H9 (cell line): Measurements from ENCODE around the gene EPB41L4A. TPM values are rescaled to one million over a fixed set of nuclear protein-coding genes. Genes with fewer than 3 reads are reported as not detected.

Source experiments
- DNase-seq: peaks from one replicate; pipeline ENCODE4 v3.0.0-alpha.2; 2017
- H2AFZ ChIP-seq: one replicate; pipeline ENCODE4 v1.6.1; 2013; ENCODE audit warnings: mild to moderate bottlenecking, low read length, control low read depth, moderate library complexity
- H2AK5ac ChIP-seq: 2 replicates; pipeline ENCODE4 v1.6.1; 2013; ENCODE audit warnings: low read length, control low read depth, mixed read lengths; ENCODE audit not compliant: insufficient read length
- H2BK120ac ChIP-seq: one replicate; pipeline ENCODE4 v1.6.1; 2013; ENCODE audit warnings: low read depth, mild to moderate bottlenecking, low read length, control low read depth, inconsistent platforms; ENCODE audit not compliant: poor library complexity, severe bottlenecking
- H2BK12ac ChIP-seq: 2 replicates; pipeline ENCODE4 v1.6.1; 2013; ENCODE audit warnings: low read length, control low read depth, mixed read lengths, low read depth; ENCODE audit not compliant: insufficient read length
- H2BK15ac ChIP-seq: 2 replicates; pipeline ENCODE4 v1.6.1; 2013; ENCODE audit warnings: low read depth, low read length, control low read depth
- H2BK20ac ChIP-seq: one replicate; pipeline ENCODE4 v1.6.1; 2013; ENCODE audit warnings: low read depth, mild to moderate bottlenecking, low read length, control low read depth, inconsistent platforms; ENCODE audit not compliant: poor library complexity, severe bottlenecking
- H2BK5ac ChIP-seq: 2 replicates; pipeline ENCODE4 v1.6.1; 2013; ENCODE audit warnings: low read length, control low read depth, mixed read lengths; ENCODE audit not compliant: insufficient read length
- H3K14ac ChIP-seq: 2 replicates; pipeline ENCODE4 v1.6.1; 2013; ENCODE audit warnings: low read length, control low read depth; ENCODE audit not compliant: insufficient read depth
- H3K18ac ChIP-seq: 2 replicates; pipeline ENCODE4 v1.6.1; 2013; ENCODE audit warnings: low read depth, mild to moderate bottlenecking, mixed read lengths, low read length, control low read depth; ENCODE audit not compliant: insufficient read length
- H3K23ac ChIP-seq: 2 replicates; pipeline ENCODE4 v1.6.1; 2013; ENCODE audit warnings: low read length, control low read depth, mixed read lengths, low read depth; ENCODE audit not compliant: insufficient read length
- H3K23me2 ChIP-seq: 2 replicates; pipeline ENCODE4 v1.6.1; 2013; ENCODE audit warnings: low read depth, mild to moderate bottlenecking, mixed read lengths, low read length, control low read depth; ENCODE audit not compliant: insufficient read length, poor library complexity, severe bottlenecking
- H3K27ac ChIP-seq: 2 replicates; pipeline ENCODE4 v1.5.1; 2013; ENCODE audit warnings: low read length, control low read depth, mixed read lengths, low read depth; ENCODE audit not compliant: insufficient read length
- H3K27me3 ChIP-seq: 2 replicates; pipeline ENCODE4 v1.6.1; 2013; ENCODE audit warnings: low read length, control low read depth, inconsistent platforms; ENCODE audit not compliant: insufficient read depth
- H3K4ac ChIP-seq: 2 replicates; pipeline ENCODE4 v1.6.1; 2013; ENCODE audit warnings: low read depth, mild to moderate bottlenecking, control low read depth, inconsistent platforms, low read length, moderate library complexity
- H3K4me1 ChIP-seq: 2 replicates; pipeline ENCODE4 v1.6.1; 2013; ENCODE audit warnings: low read length, control low read depth, inconsistent platforms; ENCODE audit not compliant: insufficient read depth
- H3K4me2 ChIP-seq: 2 replicates; pipeline ENCODE4 v1.6.1; 2013; ENCODE audit warnings: low read length, control low read depth, mixed read lengths; ENCODE audit not compliant: insufficient read length, insufficient read depth
- H3K56ac ChIP-seq: 2 replicates; pipeline ENCODE4 v1.6.1; 2013; ENCODE audit warnings: low read depth, mild to moderate bottlenecking, mixed read lengths, low read length, control low read depth; ENCODE audit not compliant: insufficient read length
- H3K79me1 ChIP-seq: 2 replicates; pipeline ENCODE4 v1.6.1; 2013; ENCODE audit warnings: low read depth, mild to moderate bottlenecking, moderate library complexity, low read length, control low read depth, inconsistent platforms; ENCODE audit not compliant: insufficient read depth, poor library complexity, severe bottlenecking
- H3K79me2 ChIP-seq: 2 replicates; pipeline ENCODE4 v1.6.1; 2013; ENCODE audit warnings: low read length, control low read depth, inconsistent platforms; ENCODE audit not compliant: insufficient read depth
- H3K9ac ChIP-seq: 2 replicates; pipeline ENCODE4 v1.6.1; 2013; ENCODE audit warnings: low read length, control low read depth, mixed read lengths; ENCODE audit not compliant: insufficient read length; ENCODE audit errors: extremely low read depth
- H3K9me3 ChIP-seq: one replicate; pipeline ENCODE4 v1.6.1; 2013; ENCODE audit warnings: low read depth, low read length, inconsistent platforms; ENCODE audit not compliant: control insufficient read depth
- H3T11ph ChIP-seq: one replicate; pipeline ENCODE4 v1.6.1; 2013; ENCODE audit warnings: mild to moderate bottlenecking, low read length, control low read depth, inconsistent platforms
- H4K20me1 ChIP-seq: one replicate; pipeline ENCODE4 v1.6.1; 2013; ENCODE audit not compliant: control insufficient read depth, insufficient read length, insufficient read depth
- H4K5ac ChIP-seq: 2 replicates; pipeline ENCODE4 v1.6.1; 2013; ENCODE audit warnings: low read depth, mild to moderate bottlenecking, mixed read lengths, low read length, control low read depth; ENCODE audit not compliant: insufficient read length
- H4K8ac ChIP-seq: replicated peaks from 2 replicates; pipeline ENCODE4 v1.6.1; 2013; ENCODE audit warnings: low read length, control low read depth, mixed read lengths, low read depth; ENCODE audit not compliant: insufficient read length
- H4K91ac ChIP-seq: 2 replicates; pipeline ENCODE4 v1.6.1; 2013; ENCODE audit warnings: low read depth, mild to moderate bottlenecking, moderate library complexity, mixed read lengths, low read length, control low read depth; ENCODE audit not compliant: insufficient read length
- H3K27ac Mint-ChIP-seq, 3 experiments: 2 replicates in 2 of 3; 3 replicates in 1 of 3; pipeline ENCODE4 v1.8.0; 2020 to 2021; ENCODE audit warnings: mixed read lengths in 3 of 3, mild to moderate bottlenecking in 1 of 3, moderate library complexity in 1 of 3
- H3K27me3 Mint-ChIP-seq: 2 replicates; pipeline ENCODE4 v1.8.0; 2021; ENCODE audit warnings: low read depth, mild to moderate bottlenecking, moderate library complexity, mixed read lengths
- H3K36me3 Mint-ChIP-seq, 3 experiments: 2 replicates in 2 of 3; 3 replicates in 1 of 3; pipeline ENCODE4 v1.8.0; 2020 to 2021; ENCODE audit warnings: low read depth in 3 of 3, mixed read lengths in 3 of 3; ENCODE audit not compliant: insufficient read depth in 1 of 3
- H3K4me1 Mint-ChIP-seq, 2 experiments: 2 replicates each; pipeline ENCODE4 v1.8.0; 2020; ENCODE audit warnings: mixed read lengths in 2 of 2
- H3K4me3 Mint-ChIP-seq, 2 experiments: 2 replicates in 1 of 2; 3 replicates in 1 of 2; pipeline ENCODE4 v1.8.0; 2020 to 2021; ENCODE audit warnings: mild to moderate bottlenecking in 2 of 2, mixed read lengths in 2 of 2, moderate library complexity in 1 of 2
- H3K9me3 Mint-ChIP-seq, 2 experiments: 2 replicates in 1 of 2; 3 replicates in 1 of 2; pipeline ENCODE4 v1.8.0; 2020; ENCODE audit warnings: mild to moderate bottlenecking in 2 of 2, mixed read lengths in 2 of 2, moderate library complexity in 1 of 2
- WGBS: extraction: QIAGEN DNeasy Blood & Tissue Kit; methylation state at CpG from one replicate; pipeline ENCODE4 v1.1.7; 2013; ENCODE audit warnings: missing lambda C conversion rate, low lambda C conversion rate, mixed read lengths; ENCODE audit not compliant: insufficient read length; ENCODE audit errors: extremely low coverage; 5-methylcytosine and 5-hydroxymethylcytosine counted together
- total RNA-seq: library from RNA; stranded (reverse); gene quantifications from 2 replicates; pipeline ENCODE4 v1.2.1, GENCODE V29; 2021
- TF ChIP-seq, protein P1 (sequence below): fragments of 200-600 bp; sonication (generic); conservative IDR thresholded peaks from 3 replicates; pipeline ENCODE4 v1.8.0; 2021; ENCODE audit warnings: antibody characterized with exemption, mild to moderate bottlenecking

The EPB41L4A gene
- total RNA-seq, 1 experiment from 2014 or later, result 4.9 TPM

DNA sequence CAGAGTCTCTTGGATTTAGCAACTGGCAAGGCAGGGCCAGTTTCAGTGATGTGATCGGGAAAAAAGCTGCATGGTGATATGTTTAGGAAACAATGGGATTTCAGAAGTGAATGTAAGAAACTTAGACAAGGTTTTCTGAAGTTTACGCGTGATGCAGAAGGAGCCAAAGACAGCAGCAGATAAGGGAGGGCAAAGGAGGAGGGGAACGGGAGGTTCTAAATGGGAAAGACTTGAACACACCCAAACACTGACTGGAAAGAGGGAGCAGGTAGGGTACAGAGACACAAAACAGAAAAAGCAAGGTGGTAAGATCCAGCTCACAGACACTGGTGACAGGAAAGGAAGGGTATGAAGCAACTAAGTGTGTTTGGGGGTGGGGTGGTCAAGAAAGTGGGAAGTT, 115.4 kb downstream of the EPB41L4A start:
- no peak overlapping the region for H3K56ac ChIP-seq
- H3K27me3 Mint-ChIP-seq, result no peaks in the 10 kb centered on the region
- no peak overlapping the region for H2AK5ac ChIP-seq
- no peak overlapping the region for H3K27ac ChIP-seq
- no peaks in the 10 kb centered on the region for H3K79me2 ChIP-seq
- no peak overlapping the region for H2BK120ac ChIP-seq
- no peak overlapping the region for H3K4me3 Mint-ChIP-seq
- no peak overlapping the region for H2BK15ac ChIP-seq
- no peak overlapping the region for H4K91ac ChIP-seq
- no peak overlapping the region for H2BK12ac ChIP-seq
- H2BK5ac ChIP-seq, result no peak overlapping the region
- peaks cover 0 to 5% (median 0%) of the 10 kb centered on the region in 3 experiments; a peak in 2 of 7 replicates for H3K36me3 Mint-ChIP-seq
- no peak overlapping the region for H2AFZ ChIP-seq
- no peak overlapping the region for H3K4ac ChIP-seq
- H3K9ac ChIP-seq, result no peak overlapping the region
- H3K9me3 ChIP-seq, result no peaks in the 10 kb centered on the region
- H3K9me3 Mint-ChIP-seq, result peaks cover 5% of the 10 kb centered on the region in 2 experiments; a peak in 3 of 5 replicates
- no peak overlapping the region for H3K14ac ChIP-seq
- no peak overlapping the region for H3K4me2 ChIP-seq
- no peak overlapping the region for H4K5ac ChIP-seq
- no peak overlapping the region for H4K8ac ChIP-seq
- H3T11ph ChIP-seq, result no peak overlapping the region
- no peak for DNase-seq
- no peak overlapping the region for H2BK20ac ChIP-seq
- no peaks in the 10 kb centered on the region for H4K20me1 ChIP-seq
- H3K27me3 ChIP-seq, result no peaks in the 10 kb centered on the region
- no peak overlapping the region for H3K23ac ChIP-seq
- no peaks in the 10 kb centered on the region for H3K4me1 Mint-ChIP-seq
- H3K18ac ChIP-seq, result no peak overlapping the region
- H3K79me1 ChIP-seq, result no peaks in the 10 kb centered on the region
- WGBS, result no CpG with 5 or more reads among the region's 4 CpGs
- TF ChIP-seq, protein P1, sequence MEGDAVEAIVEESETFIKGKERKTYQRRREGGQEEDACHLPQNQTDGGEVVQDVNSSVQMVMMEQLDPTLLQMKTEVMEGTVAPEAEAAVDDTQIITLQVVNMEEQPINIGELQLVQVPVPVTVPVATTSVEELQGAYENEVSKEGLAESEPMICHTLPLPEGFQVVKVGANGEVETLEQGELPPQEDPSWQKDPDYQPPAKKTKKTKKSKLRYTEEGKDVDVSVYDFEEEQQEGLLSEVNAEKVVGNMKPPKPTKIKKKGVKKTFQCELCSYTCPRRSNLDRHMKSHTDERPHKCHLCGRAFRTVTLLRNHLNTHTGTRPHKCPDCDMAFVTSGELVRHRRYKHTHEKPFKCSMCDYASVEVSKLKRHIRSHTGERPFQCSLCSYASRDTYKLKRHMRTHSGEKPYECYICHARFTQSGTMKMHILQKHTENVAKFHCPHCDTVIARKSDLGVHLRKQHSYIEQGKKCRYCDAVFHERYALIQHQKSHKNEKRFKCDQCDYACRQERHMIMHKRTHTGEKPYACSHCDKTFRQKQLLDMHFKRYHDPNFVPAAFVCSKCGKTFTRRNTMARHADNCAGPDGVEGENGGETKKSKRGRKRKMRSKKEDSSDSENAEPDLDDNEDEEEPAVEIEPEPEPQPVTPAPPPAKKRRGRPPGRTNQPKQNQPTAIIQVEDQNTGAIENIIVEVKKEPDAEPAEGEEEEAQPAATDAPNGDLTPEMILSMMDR, result no peak
- no peaks in the 10 kb centered on the region for H3K23me2 ChIP-seq
- H3K27ac Mint-ChIP-seq, result no peak overlapping the region; a peak in 1 of 7 replicates
- no peaks in the 10 kb centered on the region for H3K4me1 ChIP-seq
